HG03095 (cell line): ENCODE data around the gene ARHGAP24.
"Not testable (repeated sequence)": the region's sequence is repeated elsewhere in the genome, so short reads cannot be mapped to it uniquely, and the experiment has no call there.

Source experiments
- ATAC-seq: cut with Tn5 transposase; IDR thresholded peaks from one replicate; pipeline ENCODE4 v1.9.1; 2021; ENCODE audit warnings: moderate library complexity; ENCODE audit not compliant: unreplicated experiment

The ARHGAP24 gene

DNA sequence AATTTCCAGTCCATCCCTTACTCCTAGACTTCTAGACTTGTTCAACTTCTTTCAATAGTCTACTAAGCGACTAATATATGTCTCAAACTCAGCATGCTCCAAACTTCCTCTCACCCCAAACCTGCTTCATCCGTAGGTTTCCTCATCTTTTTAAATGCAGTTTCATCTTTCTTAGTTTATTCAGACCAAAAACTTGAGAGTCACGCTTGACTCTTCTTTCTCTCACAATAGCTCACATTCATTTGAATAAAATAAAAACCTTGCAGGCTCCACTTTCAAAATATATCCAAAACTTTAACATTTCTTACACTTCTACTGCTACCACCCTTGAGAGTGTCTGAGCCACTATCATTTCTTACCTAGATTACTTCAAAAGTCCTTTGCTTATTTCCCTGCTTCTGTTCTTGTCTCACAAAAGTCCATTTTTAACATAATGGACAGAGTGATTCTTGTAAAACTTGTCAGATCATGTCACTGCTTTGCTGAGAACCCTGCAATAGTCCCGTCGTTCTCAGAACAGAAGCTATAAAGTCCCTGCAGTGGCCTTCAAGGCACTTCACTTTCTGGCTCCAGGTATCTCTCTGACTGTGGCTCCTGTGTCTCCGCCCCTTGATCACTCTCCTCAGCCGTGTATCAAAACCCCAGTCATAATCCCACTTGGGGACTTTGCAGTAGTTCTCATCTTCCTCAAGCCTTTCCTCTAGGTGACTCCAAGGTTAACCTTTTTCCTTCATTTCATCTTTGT is 167.6 kb downstream of the ARHGAP24 start:
- ATAC-seq, result peak; percentile 57

DNA sequence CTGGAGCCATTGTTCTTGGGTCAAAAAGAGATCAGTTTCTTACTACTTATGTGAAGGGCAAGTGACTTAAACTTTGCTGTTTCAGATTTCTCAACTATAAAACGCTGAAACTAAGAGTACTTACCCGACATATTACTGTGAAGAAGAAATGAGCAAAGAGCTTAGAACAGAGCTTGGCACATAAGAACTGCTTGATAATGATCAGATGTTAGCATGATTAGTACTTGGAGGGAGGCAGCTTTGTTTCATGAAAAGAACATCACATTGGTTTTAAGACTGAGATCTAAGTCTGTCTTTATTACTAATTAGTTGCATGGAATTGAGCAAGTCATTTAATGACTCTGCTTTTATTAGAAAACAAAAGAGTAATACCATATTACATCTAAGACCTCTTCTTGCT is 169.1 kb downstream of the ARHGAP24 start:
- no peak for ATAC-seq

DNA sequence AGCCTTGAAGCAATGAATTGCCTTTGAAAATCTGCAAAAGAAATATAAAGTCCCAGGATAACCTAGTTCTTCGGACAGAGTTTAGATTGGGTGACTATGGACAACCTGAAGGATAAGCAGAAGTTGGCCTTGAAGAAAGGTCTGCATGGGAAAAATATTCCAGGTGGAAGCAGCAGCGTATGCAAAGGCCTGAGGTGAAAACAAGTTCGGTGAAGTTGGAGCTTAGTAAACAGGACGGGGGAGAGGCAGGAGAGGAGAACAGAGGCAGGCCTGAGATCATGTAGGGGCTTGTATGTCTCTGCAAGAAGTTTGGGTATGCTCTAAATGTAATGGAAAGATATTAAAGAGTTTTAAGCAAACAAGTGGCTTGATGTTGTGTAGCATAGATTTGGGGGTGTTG is 176.0 kb downstream of the ARHGAP24 start:
- no peak for ATAC-seq

DNA sequence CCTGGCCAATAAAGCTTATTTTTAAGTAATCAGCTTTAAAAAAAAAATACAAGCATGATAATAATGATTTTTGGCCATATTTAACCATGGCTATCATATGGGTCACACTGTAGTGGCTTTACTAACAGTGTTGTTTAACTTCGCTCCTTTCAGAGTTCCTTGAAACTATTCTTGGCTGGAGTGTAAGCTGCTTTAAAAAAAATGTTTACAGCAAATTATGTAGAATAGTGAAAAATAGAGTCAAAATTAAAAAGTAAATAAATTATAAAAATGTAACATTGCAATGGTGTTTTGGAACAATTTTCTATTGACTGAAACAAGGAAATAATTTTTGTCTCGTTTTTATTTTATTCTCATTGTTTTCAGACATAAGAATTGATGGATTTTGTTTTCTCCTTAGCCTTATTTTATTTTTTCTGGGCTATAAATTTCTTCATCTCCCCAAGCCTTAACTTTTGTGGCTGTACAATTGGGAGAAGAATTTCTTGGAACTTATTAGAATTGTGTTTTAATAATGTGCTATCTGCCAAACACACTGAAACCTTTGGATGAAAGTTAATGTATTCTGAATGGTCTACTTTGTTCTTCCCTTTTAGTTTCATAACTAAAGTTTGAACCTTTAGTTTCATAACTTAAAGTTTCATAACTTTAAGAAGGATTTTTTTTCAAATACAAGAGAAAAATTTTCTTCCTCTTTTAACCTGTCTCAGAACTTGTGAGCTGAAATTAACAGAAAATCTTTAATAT is 182.0 kb downstream of the ARHGAP24 start:
- no peak for ATAC-seq

DNA sequence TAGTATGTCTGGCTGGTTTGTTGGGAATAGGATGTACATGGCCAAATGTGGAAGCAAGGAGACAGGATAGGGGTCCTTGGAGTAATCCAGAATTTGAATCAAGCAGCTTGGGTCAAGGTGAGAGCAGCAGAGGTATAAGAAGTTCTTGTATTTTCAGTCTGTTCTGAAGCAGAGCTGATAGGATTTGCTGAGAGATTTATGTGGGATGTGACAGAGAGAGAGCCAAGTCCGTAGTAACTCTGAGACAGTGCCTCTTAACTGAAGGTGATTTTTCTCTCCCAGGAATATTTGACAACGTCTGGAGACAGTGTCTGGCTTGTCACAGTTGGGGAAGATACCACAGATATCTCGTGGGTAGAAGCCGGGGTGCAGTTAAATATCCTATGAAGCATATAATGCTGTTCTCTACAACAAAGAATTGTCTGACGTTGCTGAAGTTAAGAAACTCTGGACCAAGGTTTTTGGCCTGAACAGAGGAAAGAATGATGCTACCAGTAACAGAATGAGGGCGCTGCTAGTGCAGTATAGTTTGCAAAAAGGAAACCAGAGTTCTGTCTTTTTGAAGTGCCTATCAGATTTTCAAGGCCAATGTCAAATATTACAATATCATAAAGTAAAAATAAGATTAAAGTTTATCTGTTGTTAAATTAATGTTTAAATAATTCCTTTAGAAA is 184.0 kb downstream of the ARHGAP24 start:
- no peak for ATAC-seq

DNA sequence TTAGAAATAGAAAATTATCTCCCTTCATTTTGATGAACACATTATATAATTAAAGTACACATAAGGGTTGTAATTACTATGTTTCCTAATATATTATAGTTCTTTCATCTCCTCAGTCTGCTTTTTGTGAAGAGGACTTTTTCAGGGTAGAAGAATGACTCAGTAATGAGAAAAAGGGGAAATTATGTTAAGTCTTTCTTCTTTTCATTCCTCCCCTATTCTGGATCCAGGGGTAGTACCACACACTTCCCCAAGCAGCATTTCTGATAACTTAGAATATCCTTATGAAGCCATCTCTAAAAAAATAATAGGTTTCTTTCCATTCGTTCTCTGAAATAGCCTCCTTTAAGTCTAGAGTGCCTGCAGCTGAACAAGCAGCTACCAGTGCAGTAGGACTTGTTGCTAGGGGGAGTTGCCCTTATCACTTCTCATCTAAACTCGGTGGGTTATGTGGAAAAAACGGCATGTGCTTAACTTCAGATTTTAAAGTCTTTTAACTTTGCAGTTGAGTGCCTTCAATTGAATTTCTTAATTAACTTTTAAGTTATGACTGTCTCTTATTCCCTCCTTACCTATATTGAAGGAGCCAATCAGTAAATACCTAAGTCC is 184.8 kb downstream of the ARHGAP24 start:
- ATAC-seq, result no peak

DNA sequence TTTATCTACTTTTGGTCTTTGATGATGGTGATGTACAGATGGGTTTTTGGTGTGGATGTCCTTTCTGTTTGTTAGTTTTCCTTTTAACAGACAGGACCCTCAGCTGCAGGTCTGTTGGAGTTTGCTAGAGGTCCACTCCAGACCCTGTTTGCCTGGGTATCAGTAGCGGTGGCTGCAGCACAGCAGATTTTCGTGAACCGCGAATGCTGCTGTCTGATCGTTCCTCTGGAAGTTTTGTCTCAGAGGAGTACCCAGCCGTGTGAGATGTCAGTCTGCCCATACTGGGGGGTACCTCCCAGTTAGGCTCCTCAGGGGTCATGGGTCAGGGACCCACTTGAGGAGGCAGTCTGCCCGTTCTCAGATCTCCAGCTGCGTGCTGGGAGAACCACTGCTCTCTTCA is 191.7 kb downstream of the ARHGAP24 start:
- not testable (repeated sequence) for ATAC-seq

DNA sequence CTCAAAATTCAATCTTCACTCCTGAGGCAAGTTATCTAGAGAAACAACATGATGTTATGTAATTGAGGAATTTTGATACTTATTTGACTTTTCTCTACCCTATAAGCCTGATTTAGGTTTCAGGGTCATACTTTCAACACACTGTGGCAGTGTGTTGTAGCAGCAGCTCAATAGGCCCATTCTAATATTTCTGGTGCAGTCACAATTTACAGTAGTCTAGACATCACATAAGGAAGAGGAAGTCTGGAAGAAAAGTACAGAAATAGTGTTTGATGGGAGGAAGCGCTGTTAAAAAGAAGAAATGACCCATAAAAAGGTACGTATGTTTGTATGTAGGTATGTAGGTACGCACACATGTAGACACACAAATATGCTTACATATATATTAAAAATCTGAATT is 194.3 kb downstream of the ARHGAP24 start:
- no peak for ATAC-seq

DNA sequence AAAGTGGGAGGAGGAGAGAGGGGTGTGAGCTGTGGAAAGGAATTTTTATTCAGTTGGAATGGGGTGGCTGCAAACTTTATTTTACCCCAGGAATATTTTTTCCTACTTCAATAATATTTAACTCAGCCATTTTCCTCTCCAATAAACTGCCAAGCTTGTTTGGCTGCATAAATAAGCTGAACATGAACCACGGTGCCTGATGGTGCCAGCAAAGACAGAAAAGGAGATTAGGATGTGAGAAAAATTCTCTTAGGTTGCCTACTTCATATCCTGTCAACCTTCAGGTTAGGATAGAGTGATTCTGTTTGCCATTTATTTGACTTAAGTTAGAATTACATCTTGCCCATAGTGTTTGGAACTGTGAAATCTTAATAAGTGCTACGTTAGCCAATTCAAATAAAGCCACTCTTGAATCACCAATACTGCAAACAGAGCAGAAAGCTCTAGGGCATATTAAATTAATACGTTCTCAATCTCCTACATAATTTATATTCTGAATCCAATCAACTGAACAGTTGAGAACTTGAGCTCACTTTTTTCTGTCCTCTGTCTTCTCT is 195.1 kb downstream of the ARHGAP24 start:
- no peak for ATAC-seq

DNA sequence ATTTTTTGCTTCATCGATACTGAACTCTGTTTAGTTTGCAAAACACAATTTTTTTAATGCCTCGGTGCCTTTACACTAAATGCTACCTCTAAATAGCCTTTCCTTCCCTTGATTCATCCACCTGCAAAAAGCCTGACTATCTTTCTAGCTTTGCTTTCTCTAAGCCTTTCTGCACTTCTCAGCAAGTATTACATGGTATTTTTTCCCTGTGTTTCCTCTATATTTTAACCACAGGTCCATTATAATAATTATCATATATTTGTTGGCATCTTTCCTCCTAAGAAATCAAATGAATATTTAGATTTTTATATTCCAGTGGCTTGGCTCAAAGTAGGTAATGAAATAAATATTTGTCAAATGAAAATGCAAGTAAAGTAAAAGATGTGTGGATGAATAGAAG is 196.2 kb downstream of the ARHGAP24 start:
- no peak for ATAC-seq

DNA sequence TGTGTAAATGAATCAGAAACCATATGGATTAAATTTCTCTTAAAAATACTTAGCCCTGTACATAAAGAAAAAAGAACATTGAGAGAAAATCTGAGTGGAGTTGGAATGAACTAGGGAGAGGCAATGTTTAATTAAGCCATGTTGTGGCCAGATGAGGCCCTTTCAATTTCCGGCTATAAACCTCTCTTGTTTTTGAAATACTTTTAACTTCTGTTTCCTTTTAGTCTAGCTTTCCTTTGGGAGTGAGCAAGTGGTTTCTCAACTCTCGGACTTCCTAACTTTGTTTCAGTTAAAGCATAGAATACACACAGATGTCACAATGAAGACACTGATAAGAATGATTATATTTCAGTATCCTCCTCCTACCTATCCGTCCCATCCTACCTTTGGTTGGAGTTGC is 197.2 kb downstream of the ARHGAP24 start:
- ATAC-seq, result no peak

DNA sequence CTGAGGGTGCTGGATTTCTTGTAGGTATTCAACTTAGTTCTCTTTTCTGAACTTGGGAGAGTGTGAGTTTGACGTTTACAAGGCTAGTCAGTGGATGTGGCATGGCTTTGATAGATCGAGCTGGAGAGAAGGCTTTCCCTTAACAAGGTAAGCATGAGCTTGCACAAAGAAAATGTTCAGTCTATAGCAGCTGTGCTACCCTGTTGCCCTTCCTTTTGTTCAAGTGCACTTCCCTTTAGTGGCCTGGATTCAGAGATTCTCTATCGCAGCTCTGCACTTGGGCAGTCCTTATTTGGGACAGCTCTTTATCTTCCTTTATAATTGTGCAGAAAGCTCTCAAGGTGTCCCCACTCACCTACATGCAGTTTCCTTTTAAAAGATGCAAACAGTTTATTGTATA is 198.0 kb downstream of the ARHGAP24 start:
- no peak for ATAC-seq

DNA sequence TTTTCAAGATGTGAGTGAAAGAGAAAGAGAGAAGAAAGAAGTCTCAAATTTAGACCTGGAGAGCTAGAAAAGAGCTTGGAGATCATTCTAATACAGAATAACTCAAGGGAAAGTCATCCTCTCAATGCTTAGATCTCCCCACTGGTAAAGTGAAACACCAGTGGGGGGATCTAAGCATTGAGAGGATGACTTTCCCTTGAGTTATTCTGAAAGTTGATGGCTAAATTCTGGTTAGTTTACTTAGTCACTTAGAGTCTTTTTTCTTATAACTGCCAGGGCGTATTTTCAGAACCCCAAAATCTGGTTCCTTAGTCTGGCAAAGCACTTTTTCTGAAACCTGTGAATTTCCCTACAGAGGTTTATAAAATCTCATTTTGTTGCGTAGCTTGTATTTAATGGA is 198.6 kb downstream of the ARHGAP24 start:
- ATAC-seq, result no peak

DNA sequence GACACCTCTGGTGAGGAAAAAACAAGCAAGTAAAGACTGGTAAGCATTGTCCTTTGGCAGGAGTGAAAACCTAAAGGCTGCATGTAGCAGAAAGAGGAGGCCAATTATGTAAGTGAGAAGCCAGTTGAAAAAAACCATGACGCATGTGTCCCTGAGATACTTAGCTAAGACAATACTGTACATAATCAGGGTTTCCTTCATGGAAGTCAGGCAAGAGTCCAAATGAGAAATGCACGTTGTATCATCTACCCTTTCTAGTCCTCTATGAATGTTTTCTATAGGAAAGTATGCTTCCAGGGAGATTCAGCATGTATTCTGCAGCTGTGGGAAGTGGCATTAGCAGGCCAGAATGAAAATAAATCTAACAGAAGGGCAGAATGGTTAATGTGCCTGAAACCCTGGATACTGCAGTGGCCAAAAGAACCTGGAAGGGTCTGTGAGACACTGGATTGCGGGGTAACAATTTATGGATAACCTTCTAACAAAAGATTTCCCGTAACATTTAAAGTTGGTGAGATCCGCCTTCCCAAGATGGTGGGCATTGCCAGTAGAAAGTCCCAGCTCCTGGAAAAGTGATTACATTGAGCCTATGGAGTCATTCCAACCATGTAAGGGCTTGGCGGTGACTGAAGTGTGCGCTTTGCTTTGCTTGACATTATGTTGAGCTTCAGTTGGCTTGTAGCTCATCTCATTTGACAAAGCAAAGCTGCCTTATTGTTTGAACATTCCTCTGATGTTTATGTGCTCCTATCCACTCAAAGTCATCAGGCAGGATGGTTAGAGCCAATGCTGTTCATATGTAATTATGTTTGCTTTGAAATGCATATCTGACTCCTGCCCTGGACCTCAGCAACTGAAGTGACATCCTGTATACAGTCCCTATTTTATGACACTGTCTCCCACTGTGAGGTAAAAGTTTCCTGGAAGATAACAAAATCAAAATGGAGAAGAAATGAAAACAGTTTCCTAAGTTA is 200.4 kb downstream of the ARHGAP24 start:
- no peak for ATAC-seq

DNA sequence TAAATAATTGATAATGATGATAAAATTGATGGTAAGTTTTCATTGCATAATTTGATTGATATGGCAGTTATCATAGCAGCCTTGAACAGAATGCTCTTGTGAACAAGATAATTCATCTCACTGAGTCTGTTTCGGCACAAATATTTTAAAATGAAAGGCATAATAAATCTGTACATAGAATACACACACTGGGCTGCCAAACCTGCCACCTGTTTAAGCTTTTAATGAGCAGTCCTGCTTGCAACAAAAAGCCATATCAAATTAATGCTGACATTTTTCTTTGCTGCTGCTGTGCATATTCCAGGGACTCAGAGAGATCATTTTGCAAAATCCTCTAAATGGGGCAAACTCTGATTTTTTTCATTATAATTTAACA is 201.1 kb downstream of the ARHGAP24 start:
- no peak for ATAC-seq

DNA sequence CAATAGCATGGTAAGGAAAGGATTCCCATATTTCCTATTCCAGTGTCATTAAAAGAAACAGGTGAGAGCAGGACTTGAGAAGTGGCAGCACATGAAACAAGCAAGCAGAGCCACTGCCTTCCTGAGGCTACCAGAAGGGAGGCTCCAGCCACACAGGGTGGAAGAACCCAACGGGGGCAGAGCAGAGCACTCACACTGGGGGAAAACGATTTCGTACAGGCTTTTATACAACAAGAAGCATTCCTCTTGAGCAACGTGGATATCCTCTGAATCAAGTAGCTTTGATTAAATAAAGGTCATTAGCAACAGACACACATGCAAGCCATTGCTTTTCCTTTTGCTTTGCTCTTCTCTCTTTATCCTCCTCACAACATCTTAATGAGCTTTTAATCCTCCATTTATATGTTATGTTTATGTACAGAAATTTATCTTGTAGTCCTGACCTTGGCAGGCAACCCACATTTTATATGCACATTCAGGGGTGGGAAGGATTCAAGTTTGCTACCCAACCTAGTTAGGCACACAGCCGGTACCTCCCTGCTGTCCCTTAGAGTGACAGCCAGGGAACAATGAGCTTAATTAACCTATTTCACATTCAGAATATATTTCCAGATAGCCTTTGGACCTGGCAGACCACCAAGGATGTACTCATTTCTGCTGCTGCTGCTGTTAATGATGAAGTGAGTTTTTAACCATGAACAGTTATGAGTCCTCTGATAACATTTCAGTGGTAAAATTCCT is 202.1 kb downstream of the ARHGAP24 start:
- no peak for ATAC-seq

DNA sequence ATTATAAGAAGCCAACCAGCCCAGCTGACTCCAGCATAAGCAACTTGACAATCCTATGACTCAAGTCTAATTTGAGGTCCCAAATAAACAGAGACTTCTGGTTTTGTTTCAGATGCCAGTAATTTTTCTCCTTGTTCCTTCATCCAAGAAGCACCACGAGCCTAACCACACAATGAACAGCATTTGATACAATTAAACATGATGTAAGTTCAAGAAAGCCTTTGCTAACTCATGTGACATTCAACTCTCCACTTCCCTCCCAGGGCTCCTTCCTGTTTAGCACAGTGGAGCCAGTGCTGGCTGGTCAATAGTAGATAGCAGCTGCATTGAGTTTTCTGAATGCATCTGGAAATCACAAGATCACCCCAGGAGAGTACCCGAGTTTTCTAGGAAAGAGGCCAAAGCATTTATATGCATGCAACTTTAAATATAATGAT is 206.3 kb downstream of the ARHGAP24 start:
- ATAC-seq, result peak; percentile 52

DNA sequence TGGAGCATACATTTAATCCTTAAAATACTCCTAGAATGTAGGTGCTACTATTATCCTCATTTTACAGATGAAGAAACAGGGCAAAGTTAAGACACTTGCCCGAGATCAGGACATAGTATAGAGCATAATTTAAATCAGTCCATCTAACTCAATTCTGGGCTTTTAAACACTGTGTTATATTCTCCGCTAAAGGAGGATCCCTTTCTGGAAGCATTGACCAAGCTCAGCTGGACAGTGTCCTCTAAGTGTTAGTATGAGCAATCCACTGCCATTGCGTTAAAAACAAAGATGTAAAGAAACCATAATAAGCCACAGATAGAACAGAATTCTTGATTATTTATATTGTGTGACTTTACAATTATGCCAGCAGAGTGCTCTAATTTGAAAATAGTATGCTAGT is 207.0 kb downstream of the ARHGAP24 start:
- ATAC-seq, result no peak

DNA sequence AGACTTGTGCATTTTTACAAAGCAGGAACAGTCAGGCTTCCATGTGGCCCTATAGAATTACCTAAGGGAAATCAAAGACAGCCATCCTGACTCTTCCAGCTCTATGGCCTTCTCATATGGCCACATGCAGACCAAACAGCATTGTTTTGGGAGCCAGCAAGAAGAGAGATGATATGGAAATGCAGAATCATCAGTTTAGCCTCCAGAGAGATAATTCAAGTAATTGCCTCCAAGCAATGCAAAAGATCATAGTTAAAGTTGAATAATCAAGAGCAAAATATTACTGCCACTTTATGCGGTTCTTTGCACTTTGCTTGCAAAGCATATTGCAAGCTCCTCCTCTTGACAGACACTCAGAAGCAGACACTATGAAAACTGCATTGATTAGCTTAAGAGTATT is 207.4 kb downstream of the ARHGAP24 start:
- no peak for ATAC-seq
